Endodermal cell (in vitro differentiated cells): ENCODE measurements around the gene RFX7. TPM values are rescaled to one million over a fixed set of nuclear protein-coding genes. Genes with fewer than 3 reads are reported as not detected.
A peak's percentile ranks its signal among the peaks of the same experiment; 100 is the strongest.

Source experiments
- DNase-seq: peaks from one replicate; pipeline ENCODE4 v3.0.0-alpha.2; 2017
- H3K27ac ChIP-seq: 2 replicates; pipeline ENCODE4 v1.5.1; 2013; ENCODE audit warnings: mild to moderate bottlenecking, low read depth, low read length, moderate library complexity
- H3K27me3 ChIP-seq: 2 replicates; pipeline ENCODE4 v1.6.1; 2013; ENCODE audit warnings: mild to moderate bottlenecking, low read length, moderate library complexity; ENCODE audit not compliant: insufficient read depth, control insufficient read depth, poor library complexity, severe bottlenecking
- H3K36me3 ChIP-seq: 2 replicates; pipeline ENCODE4 v1.7.0; 2013; ENCODE audit warnings: mild to moderate bottlenecking, low read length, moderate library complexity; ENCODE audit not compliant: control insufficient read depth, insufficient read depth
- H3K4me1 ChIP-seq: one replicate; pipeline ENCODE4 v1.7.0; 2013; ENCODE audit warnings: low read length; ENCODE audit not compliant: control insufficient read depth, insufficient read depth
- H3K4me3 ChIP-seq: 2 replicates; pipeline ENCODE4 v1.5.1; 2013; ENCODE audit warnings: mild to moderate bottlenecking, low read length, moderate library complexity
- H3K9ac ChIP-seq: 2 replicates; pipeline ENCODE4 v1.6.1; 2013; ENCODE audit warnings: mild to moderate bottlenecking, low read length, moderate library complexity; ENCODE audit not compliant: poor library complexity, severe bottlenecking; ENCODE audit errors: extremely low read depth
- H3K9me3 ChIP-seq: 2 replicates; pipeline ENCODE4 v1.6.1; 2013; ENCODE audit warnings: mild to moderate bottlenecking, low read length, moderate library complexity; ENCODE audit not compliant: control insufficient read depth
- H3K27ac Mint-ChIP-seq: 2 replicates; pipeline ENCODE4 v1.8.0; 2020; ENCODE audit warnings: mixed read lengths
- H3K27me3 Mint-ChIP-seq: 2 replicates; pipeline ENCODE4 v1.8.0; 2021; ENCODE audit warnings: mild to moderate bottlenecking, mixed read lengths; ENCODE audit not compliant: insufficient read depth
- H3K36me3 Mint-ChIP-seq: 2 replicates; pipeline ENCODE4 v1.8.0; 2020; ENCODE audit warnings: low read depth, mixed read lengths
- H3K4me1 Mint-ChIP-seq: 2 replicates; pipeline ENCODE4 v1.8.0; 2020; ENCODE audit warnings: mixed read lengths
- H3K4me3 Mint-ChIP-seq: 2 replicates; pipeline ENCODE4 v1.8.0; 2020; ENCODE audit warnings: mild to moderate bottlenecking, moderate library complexity, mixed read lengths
- H3K9me3 Mint-ChIP-seq: 2 replicates; pipeline ENCODE4 v1.8.0; 2020; ENCODE audit warnings: mild to moderate bottlenecking, mixed read lengths
- WGBS, 2 experiments: methylation state at CpG; one replicate each; pipeline versions ENCODE4 v1.1.5 to v1.1.7; 2013; ENCODE audit warnings: missing lambda C conversion rate in 2 of 2, mixed read lengths in 1 of 2; ENCODE audit not compliant: insufficient coverage in 1 of 2, insufficient read length in 1 of 2; 5-methylcytosine and 5-hydroxymethylcytosine counted together
- total RNA-seq, 2 donors: library from RNA; stranded (reverse); fragmentation: NEBNext Ultra II Directional in 1 of 2; extraction: Animal tissue kit (Norgen Biotek cat#: 25700) in 1 of 2; gene quantifications; 2 replicates in 1 of 2; 3 replicates in 1 of 2; pipeline ENCODE4 v1.2.1, GENCODE V29; 2021
- TF ChIP-seq, protein P1 (sequence below): fragments of 200-600 bp; sonication (generic); conservative IDR thresholded peaks from 2 replicates; pipeline ENCODE4 v1.5.0; 2021; ENCODE audit warnings: antibody characterized with exemption, mild to moderate bottlenecking

The RFX7 gene
- total RNA-seq, 2 donors from 2014 or later: 19.3 to 25.3 TPM

DNA sequence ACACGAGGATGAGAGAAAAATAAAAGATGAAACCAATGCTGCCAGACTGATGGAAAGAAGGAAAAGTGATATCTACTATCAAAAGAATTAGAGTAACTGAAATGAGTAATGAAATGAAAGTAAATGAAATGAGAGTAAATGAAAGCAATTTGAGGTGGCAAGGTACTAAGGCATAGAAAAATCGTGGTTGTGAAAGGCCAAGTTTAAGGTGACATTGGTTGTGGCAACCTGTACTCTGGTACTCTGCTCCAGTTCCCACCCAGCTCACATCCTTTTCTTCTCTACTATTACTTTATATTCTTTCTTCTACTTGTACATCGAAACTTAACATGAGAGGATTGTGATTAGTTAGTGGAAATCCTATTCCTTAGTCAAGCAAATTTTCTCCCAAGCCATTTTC lies 10.1 kb downstream of the RFX7 start:
- no peak for DNase-seq
- Histone ChIP-seq H3K4me3 (no peak overlapping the region), H3K27ac (no peak overlapping the region), H3K27me3 (no peaks in the 10 kb centered on the region), H3K9me3 (peaks cover 63% of the 10 kb centered on the region), H3K4me1 (no peaks in the 10 kb centered on the region), H3K9ac (no peak overlapping the region), H3K36me3 (peaks cover 25% of the 10 kb centered on the region)
- Mint-ChIP-seq H3K36me3 (peaks cover 78% of the 10 kb centered on the region), H3K4me1 (peaks cover 6% of the 10 kb centered on the region), H3K27me3 (no peaks in the 10 kb centered on the region), H3K9me3 (peaks cover 66% of the 10 kb centered on the region), H3K4me3 (no peak overlapping the region), H3K27ac (no peak overlapping the region)
- 91 to 100% methylated on average over 2 of the region's 3 CpGs for WGBS, 2 experiments
- TF ChIP-seq, protein P1, sequence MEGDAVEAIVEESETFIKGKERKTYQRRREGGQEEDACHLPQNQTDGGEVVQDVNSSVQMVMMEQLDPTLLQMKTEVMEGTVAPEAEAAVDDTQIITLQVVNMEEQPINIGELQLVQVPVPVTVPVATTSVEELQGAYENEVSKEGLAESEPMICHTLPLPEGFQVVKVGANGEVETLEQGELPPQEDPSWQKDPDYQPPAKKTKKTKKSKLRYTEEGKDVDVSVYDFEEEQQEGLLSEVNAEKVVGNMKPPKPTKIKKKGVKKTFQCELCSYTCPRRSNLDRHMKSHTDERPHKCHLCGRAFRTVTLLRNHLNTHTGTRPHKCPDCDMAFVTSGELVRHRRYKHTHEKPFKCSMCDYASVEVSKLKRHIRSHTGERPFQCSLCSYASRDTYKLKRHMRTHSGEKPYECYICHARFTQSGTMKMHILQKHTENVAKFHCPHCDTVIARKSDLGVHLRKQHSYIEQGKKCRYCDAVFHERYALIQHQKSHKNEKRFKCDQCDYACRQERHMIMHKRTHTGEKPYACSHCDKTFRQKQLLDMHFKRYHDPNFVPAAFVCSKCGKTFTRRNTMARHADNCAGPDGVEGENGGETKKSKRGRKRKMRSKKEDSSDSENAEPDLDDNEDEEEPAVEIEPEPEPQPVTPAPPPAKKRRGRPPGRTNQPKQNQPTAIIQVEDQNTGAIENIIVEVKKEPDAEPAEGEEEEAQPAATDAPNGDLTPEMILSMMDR: no peak

DNA sequence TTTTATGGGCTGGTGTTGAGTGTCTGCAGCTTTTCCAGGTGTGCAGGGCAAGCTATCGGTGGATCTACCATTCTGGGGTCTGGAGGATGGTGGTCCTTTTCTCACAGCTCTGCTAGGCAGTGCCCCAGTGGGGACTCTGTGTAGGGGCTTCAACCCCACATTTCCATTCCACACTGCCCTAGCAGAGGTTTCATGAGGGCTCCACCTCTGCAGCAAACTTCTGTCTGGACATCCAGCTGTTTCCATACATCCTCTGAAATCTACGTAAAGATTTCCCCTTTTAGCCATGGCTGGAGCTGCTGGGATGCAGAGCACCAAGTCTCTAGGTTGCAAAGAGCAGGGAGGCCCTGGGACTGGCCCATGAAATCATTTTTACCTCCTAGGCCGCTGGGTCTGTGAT lies 11.6 kb downstream of the RFX7 start:
- Histone ChIP-seq H3K4me1 (no peaks in the 10 kb centered on the region), H3K4me3 (peak overlapping the region; percentile 44), H3K9ac (no peak overlapping the region), H3K36me3 (peaks cover 25% of the 10 kb centered on the region), H3K27ac (no peak overlapping the region), H3K9me3 (peaks cover 71% of the 10 kb centered on the region), H3K27me3 (no peaks in the 10 kb centered on the region)
- Mint-ChIP-seq H3K27me3 (no peaks in the 10 kb centered on the region), H3K9me3 (peaks cover 77% of the 10 kb centered on the region), H3K4me3 (no peak overlapping the region), H3K27ac (no peak overlapping the region), H3K4me1 (no peaks in the 10 kb centered on the region), H3K36me3 (peaks cover 82% of the 10 kb centered on the region)
- TF ChIP-seq, protein P1: no peak
- DNase-seq: no peak
- WGBS, 2 experiments: 92 to 100% methylated on average over 2 to 3 of the region's 3 CpGs

- Histone ChIP-seq H3K9ac (no peak overlapping the region), H3K27ac (no peak overlapping the region), H3K36me3 (peaks cover 21% of the 10 kb centered on the region), H3K4me1 (no peaks in the 10 kb centered on the region), H3K4me3 (no peak overlapping the region), H3K9me3 (peaks cover 63% of the 10 kb centered on the region), H3K27me3 (no peaks in the 10 kb centered on the region)
- no peaks in the 10 kb centered on the region for H3K27me3 Mint-ChIP-seq
- no peak for DNase-seq
- TF ChIP-seq, protein P1: no peak
- peaks cover 80% of the 10 kb centered on the region for H3K36me3 Mint-ChIP-seq
- no peak overlapping the region for H3K27ac Mint-ChIP-seq
- no peak overlapping the region for H3K4me3 Mint-ChIP-seq
- no peaks in the 10 kb centered on the region for H3K4me1 Mint-ChIP-seq
- peaks cover 76% of the 10 kb centered on the region for H3K9me3 Mint-ChIP-seq
Measured at GRCh38 chr15:56228854-56229253, 14.8 kb downstream of the RFX7 start.
